Hypothalamus (tissue), 51 donors: ENCODE results near the gene TRNAU1AP.

Experiments
- DNase-seq, 51 donors: peaks; one replicate each; lab custom pipeline; 2025; lab: John Stamatoyannopoulos, UW

TRNAU1AP gene

DNA sequence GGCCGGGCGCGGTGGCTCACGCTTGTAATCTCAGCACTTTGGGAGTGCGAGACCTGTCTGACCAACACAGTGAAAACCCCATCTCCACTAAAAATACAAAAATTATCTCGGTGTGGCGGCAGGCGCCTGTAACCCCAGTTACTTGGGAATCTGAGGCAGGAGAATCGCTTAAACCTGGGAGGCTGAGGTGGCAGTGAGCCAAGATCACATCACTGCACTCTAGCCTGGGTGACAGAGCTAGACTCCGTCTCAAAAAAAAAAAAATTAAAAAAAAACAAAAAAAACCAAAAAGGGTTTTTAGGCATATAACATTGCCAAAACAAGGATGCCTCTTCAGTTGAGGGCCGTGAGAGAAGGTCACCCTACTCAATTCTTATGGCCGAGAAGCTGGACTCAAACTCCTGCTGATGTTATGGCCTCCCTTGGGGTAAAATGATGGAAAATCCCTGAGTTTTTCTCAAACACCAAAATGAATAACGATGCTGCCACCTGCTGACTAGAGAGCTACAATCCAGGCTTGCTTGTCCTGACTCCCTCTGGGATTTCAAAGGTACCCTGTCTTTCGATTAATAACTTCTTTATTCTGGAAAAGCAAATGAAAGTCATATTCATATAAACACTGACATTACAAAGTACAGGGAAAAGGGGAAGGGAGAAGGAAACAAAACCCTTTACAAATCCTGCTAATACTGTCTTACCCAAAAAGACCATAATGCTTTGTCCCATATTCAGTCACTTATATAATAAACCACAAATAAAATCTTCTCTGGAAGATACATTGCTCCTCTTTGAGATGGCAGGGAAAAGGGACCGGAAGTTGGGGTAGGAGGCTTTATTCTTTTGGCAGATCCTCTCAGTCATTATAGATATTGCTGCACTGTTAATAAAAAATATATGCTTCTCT is 49.9 kb downstream of the TRNAU1AP start:
- DNase-seq, result peak in 29 of 51 donors; percentile 4 to 76 (median 31)

GRCh38 chr1:28604411-28604810 is 51.5 kb downstream of the TRNAU1AP start:
- DNase-seq, result no peak

DNA sequence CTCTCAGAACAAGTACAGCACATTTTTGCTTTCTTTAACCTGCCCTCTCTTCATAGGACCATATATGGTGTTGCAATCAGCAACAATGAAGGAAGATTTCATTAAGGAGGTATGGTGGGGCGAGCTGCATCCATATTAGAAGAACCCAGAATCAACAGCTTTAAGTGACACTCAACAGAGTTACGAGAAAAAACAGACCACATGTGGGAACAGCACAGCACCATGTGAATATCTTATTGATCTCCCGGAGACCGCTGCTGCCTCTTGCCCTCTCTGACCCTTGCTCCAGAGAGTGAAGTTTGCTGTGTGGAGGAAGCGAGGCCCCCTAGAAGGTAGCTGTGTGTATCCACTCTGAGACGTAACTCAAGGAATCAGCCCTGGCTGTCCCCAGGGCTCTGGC is 52.1 kb downstream of the TRNAU1AP start:
- DNase-seq, result no peak

DNA sequence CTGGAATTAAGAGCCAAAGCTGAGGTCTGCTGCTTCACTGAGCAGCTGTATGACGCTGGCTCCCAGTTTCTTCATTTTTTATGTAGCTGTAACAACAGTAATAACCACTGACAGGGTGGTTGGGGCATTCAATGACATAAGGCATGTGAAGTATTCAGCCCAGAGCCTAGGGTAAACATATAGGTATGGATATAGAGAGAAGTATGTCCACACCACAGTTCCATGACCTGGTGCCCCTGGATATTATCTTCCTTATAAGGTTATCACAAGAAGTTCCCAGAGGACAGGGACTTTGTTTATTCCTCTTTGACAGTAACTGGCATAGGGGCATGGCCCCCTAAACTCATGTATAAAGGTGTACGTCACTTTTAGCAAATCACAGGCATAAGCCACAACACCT is 53.9 kb downstream of the TRNAU1AP start:
- DNase-seq, result no peak

DNA sequence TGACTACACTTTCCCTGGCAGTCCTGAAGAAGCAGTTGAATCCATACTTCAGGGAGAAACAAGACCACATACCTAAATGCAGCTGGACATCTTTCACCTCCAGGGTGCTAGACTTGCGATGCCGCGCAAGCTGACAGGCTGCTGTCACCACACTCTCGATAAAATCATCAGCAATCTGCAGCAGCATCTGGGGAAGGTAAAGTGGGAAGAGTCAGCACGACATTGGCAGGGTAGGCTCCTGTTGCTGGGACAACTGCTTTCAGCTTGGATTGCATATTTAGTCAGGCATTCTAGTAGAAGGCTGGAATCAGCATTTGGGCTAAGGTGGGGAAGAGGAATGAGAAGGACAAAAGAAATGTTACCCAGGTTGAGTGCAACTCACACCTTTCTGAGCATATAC is 60.3 kb downstream of the TRNAU1AP start:
- no peak for DNase-seq
